A673 (cell line): ENCODE results near the gene F2R. TPM values are rescaled to one million over a fixed set of nuclear protein-coding genes. Genes with fewer than 3 reads are reported as not detected.
A peak's percentile ranks its signal among the peaks of the same experiment; 100 is the strongest.

ENCODE experiments used
- BruUV-seq: library from RNA; stranded (reverse); fragments of 400-500 nt; replicated peaks from 2 replicates; lab custom pipeline; 2021; lab: Mats Ljungman, UMichigan
- CTCF ChIA-PET: fragments of 300-600 bp; sonication (Branson Sonifier 250); formaldehyde crosslinking; loops from one replicate; lab custom pipeline; 2022; ENCODE audit warnings: antibody characterized with exemption; lab: Charles Lee
- POLR2A ChIA-PET: fragments of 300-600 bp; sonication (Branson Sonifier 250); formaldehyde crosslinking; loops from one replicate; lab custom pipeline; 2022; ENCODE audit warnings: antibody characterized with exemption; ENCODE audit not compliant: low non-redundant PET; lab: Charles Lee
- DNase-seq: peaks from one replicate; pipeline ENCODE4 v3.0.0-alpha.2; 2015; ENCODE audit warnings: low spot score
- H3K27ac ChIP-seq: fragments of 200-600 bp; sonication (generic); 2 replicates; pipeline ENCODE4 v1.5.1; 2016; ENCODE audit warnings: mixed run types, low read depth, mild to moderate bottlenecking, mixed read lengths, antibody characterized with exemption, low read length; ENCODE audit not compliant: poor library complexity, severe bottlenecking
- H3K27me3 ChIP-seq: fragments of 200-600 bp; sonication (generic); replicated peaks from 2 replicates; pipeline ENCODE4 v1.6.1; 2017; ENCODE audit warnings: mixed run types, low read depth, mild to moderate bottlenecking, mixed read lengths, antibody characterized with exemption, low read length; ENCODE audit not compliant: insufficient read depth, poor library complexity
- H3K36me3 ChIP-seq: fragments of 200-600 bp; sonication (generic); 2 replicates; pipeline ENCODE4 v1.6.1; 2016; ENCODE audit warnings: mixed run types, mild to moderate bottlenecking, mixed read lengths, antibody characterized with exemption, low read length; ENCODE audit not compliant: insufficient read depth, poor library complexity, severe bottlenecking
- H3K4me1 ChIP-seq: fragments of 200-600 bp; sonication (generic); 2 replicates; pipeline ENCODE4 v1.6.1; 2017; ENCODE audit warnings: mixed run types, mild to moderate bottlenecking, mixed read lengths, antibody characterized with exemption, low read length; ENCODE audit not compliant: insufficient read depth, poor library complexity, severe bottlenecking
- H3K4me3 ChIP-seq: fragments of 200-600 bp; sonication (generic); 2 replicates; pipeline ENCODE4 v1.5.1; 2016; ENCODE audit warnings: low read depth, mixed run types, mild to moderate bottlenecking, mixed read lengths, low read length; ENCODE audit not compliant: poor library complexity, severe bottlenecking
- H3K9me3 ChIP-seq: fragments of 200-600 bp; sonication (generic); 2 replicates; pipeline ENCODE4 v1.6.1; 2016; ENCODE audit warnings: mixed run types, low read depth, mild to moderate bottlenecking, mixed read lengths, antibody characterized with exemption, low read length; ENCODE audit not compliant: poor library complexity, severe bottlenecking
- EZH2 ChIP-seq: fragments of 200-600 bp; sonication (generic); IDR thresholded peaks from 2 replicates; pipeline ENCODE4 v1.6.1; 2017; ENCODE audit warnings: borderline replicate concordance, low read depth, mild to moderate bottlenecking, mixed read lengths, antibody characterized with exemption, low read length; ENCODE audit not compliant: poor library complexity, severe bottlenecking
- intact Hi-C: fragments of 100-400 bp; cut with micrococcal nuclease; formaldehyde crosslinking; loops from one replicate; pipeline ENCODE4 v1.10.0; 2022; ENCODE audit not compliant: unreplicated experiment
- total RNA-seq: library from RNA; stranded (reverse); gene quantifications from 2 replicates; pipeline ENCODE4 v1.2.3, GENCODE V29; 2021
- TF ChIP-seq, protein P1 (sequence below): fragments of 300-800, 200-600 bp; sonication (generic); conservative IDR thresholded peaks from 2 replicates; pipeline ENCODE4 v1.5.1; 2017; ENCODE audit warnings: low read depth, mild to moderate bottlenecking, antibody characterized with exemption, low read length, moderate library complexity, mixed read lengths

F2R gene
- total RNA-seq, 1 experiment from 2014 or later = 83.3 TPM

DNA sequence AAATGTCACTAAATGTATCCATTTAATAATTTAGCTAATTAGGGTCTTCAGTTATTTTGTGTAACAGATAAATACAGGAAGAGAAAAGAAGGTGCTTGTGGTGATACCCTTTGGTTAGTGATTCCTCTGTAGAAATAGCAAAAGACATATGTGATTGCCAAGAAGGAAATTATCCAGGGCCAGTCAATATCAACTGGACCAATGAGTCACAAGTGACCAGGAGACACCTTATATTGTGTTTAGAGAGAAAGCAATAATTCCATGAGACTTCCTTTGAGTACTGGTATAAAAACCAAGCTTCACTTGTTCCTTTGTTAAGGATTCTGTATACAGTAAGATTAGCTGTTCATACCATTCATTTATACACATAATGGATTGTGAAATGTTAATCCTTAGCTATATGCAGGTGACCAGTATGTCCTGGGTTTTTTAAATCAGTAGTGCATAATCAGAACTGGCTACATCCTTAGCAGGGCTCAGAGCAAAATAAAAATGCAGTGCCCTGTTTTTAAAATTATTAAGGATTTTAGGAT, 11.7 kb upstream of the F2R start:
- no peaks in the 10 kb centered on the region for H3K36me3 ChIP-seq
- ChIA-PET CTCF (no interaction called here), POLR2A (no interaction called here)
- H3K4me3 ChIP-seq = no peak overlapping the region
- intact Hi-C loops = no loop called here
- H3K4me1 ChIP-seq = peaks cover 55% of the 10 kb centered on the region
- TF ChIP-seq, protein P1, sequence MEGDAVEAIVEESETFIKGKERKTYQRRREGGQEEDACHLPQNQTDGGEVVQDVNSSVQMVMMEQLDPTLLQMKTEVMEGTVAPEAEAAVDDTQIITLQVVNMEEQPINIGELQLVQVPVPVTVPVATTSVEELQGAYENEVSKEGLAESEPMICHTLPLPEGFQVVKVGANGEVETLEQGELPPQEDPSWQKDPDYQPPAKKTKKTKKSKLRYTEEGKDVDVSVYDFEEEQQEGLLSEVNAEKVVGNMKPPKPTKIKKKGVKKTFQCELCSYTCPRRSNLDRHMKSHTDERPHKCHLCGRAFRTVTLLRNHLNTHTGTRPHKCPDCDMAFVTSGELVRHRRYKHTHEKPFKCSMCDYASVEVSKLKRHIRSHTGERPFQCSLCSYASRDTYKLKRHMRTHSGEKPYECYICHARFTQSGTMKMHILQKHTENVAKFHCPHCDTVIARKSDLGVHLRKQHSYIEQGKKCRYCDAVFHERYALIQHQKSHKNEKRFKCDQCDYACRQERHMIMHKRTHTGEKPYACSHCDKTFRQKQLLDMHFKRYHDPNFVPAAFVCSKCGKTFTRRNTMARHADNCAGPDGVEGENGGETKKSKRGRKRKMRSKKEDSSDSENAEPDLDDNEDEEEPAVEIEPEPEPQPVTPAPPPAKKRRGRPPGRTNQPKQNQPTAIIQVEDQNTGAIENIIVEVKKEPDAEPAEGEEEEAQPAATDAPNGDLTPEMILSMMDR = no peak
- TF ChIP-seq EZH2 = no peak
- no peak for DNase-seq
- no peaks in the 10 kb centered on the region for H3K9me3 ChIP-seq
- H3K27ac ChIP-seq = no peak overlapping the region
- H3K27me3 ChIP-seq = no peaks in the 10 kb centered on the region
- BruUV-seq = no TSS peak

DNA sequence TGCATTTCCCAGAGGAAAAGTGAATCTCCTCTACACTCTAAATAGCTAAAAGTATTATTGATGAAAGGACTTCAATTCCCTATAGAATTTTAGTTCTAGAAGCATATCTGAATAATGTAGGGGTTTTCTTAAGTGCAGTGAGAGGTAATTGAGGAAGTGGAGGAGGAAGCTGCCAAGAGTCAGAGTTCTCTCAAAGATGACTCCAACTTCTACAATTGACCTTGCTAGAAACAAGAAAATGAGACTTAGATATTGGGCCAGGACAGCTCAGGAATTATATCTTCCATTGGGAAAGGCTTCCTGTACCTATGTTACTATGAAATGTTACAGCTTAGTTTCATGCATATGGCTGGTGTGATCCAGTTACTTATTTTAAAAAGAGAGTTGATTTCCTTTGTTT, 10.4 kb upstream of the F2R start:
- POLR2A ChIA-PET = no interaction called here
- H3K4me3 ChIP-seq = no peak overlapping the region
- DNase-seq = no peak
- no peaks in the 10 kb centered on the region for H3K36me3 ChIP-seq
- CTCF ChIA-PET = no interaction called here
- H3K4me1 ChIP-seq = peaks cover 68% of the 10 kb centered on the region
- intact Hi-C loops = no loop called here
- no TSS peak for BruUV-seq
- no peak for TF ChIP-seq EZH2
- TF ChIP-seq, protein P1 = no peak
- H3K9me3 ChIP-seq = no peaks in the 10 kb centered on the region
- H3K27me3 ChIP-seq = no peaks in the 10 kb centered on the region
- H3K27ac ChIP-seq = no peak overlapping the region

DNA sequence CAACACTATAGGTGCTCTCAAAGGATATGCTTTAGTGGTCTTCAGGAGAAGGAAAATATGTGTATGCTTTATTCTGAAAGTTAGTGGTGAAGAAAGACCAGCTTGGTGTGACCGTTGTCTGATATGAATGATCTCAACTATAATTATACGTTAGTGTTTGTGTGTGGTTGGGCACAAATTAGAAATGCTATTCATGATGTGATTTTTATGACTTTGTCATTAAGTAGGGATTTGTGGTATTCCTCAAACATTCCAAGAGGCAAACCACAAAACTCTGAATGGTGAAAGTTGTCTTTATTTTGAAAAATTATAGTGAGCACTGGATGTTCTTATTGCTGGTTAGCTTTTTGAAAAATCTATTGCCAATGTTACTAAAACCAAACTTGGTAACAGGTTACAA, 6.2 kb upstream of the F2R start:
- BruUV-seq = no TSS peak
- no peaks in the 10 kb centered on the region for H3K9me3 ChIP-seq
- H3K4me3 ChIP-seq = no peak overlapping the region
- TF ChIP-seq, protein P1 = no peak
- TF ChIP-seq EZH2 = no peak
- intact Hi-C loops = loop anchor here (10.0 kb wide), 1 partner anchor 65 kb away; no protein-coding TSS in a partner anchor
- no peaks in the 10 kb centered on the region for H3K27me3 ChIP-seq
- POLR2A ChIA-PET = no interaction called here
- CTCF ChIA-PET = no interaction called here
- DNase-seq = peak; percentile 65
- peak overlapping the region; percentile 63 for H3K27ac ChIP-seq
- H3K36me3 ChIP-seq = no peaks in the 10 kb centered on the region
- H3K4me1 ChIP-seq = peaks cover 67% of the 10 kb centered on the region
